Stimulated activated naive CD4-positive, alpha-beta T cell (primary cell): ENCODE results near the gene PLXNB2.
A peak's percentile ranks its signal among the peaks of the same experiment; 100 is the strongest.
"Not testable (repeated sequence)": the region's sequence is repeated elsewhere in the genome, so short reads cannot be mapped to it uniquely, and the experiment has no call there.

Experiments
- DNase-seq, 6 experiments: peaks; one replicate each; lab custom pipeline; 2025; lab: John Stamatoyannopoulos, UW

The PLXNB2 gene, protein sequence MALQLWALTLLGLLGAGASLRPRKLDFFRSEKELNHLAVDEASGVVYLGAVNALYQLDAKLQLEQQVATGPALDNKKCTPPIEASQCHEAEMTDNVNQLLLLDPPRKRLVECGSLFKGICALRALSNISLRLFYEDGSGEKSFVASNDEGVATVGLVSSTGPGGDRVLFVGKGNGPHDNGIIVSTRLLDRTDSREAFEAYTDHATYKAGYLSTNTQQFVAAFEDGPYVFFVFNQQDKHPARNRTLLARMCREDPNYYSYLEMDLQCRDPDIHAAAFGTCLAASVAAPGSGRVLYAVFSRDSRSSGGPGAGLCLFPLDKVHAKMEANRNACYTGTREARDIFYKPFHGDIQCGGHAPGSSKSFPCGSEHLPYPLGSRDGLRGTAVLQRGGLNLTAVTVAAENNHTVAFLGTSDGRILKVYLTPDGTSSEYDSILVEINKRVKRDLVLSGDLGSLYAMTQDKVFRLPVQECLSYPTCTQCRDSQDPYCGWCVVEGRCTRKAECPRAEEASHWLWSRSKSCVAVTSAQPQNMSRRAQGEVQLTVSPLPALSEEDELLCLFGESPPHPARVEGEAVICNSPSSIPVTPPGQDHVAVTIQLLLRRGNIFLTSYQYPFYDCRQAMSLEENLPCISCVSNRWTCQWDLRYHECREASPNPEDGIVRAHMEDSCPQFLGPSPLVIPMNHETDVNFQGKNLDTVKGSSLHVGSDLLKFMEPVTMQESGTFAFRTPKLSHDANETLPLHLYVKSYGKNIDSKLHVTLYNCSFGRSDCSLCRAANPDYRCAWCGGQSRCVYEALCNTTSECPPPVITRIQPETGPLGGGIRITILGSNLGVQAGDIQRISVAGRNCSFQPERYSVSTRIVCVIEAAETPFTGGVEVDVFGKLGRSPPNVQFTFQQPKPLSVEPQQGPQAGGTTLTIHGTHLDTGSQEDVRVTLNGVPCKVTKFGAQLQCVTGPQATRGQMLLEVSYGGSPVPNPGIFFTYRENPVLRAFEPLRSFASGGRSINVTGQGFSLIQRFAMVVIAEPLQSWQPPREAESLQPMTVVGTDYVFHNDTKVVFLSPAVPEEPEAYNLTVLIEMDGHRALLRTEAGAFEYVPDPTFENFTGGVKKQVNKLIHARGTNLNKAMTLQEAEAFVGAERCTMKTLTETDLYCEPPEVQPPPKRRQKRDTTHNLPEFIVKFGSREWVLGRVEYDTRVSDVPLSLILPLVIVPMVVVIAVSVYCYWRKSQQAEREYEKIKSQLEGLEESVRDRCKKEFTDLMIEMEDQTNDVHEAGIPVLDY (N-terminal part only)

DNA sequence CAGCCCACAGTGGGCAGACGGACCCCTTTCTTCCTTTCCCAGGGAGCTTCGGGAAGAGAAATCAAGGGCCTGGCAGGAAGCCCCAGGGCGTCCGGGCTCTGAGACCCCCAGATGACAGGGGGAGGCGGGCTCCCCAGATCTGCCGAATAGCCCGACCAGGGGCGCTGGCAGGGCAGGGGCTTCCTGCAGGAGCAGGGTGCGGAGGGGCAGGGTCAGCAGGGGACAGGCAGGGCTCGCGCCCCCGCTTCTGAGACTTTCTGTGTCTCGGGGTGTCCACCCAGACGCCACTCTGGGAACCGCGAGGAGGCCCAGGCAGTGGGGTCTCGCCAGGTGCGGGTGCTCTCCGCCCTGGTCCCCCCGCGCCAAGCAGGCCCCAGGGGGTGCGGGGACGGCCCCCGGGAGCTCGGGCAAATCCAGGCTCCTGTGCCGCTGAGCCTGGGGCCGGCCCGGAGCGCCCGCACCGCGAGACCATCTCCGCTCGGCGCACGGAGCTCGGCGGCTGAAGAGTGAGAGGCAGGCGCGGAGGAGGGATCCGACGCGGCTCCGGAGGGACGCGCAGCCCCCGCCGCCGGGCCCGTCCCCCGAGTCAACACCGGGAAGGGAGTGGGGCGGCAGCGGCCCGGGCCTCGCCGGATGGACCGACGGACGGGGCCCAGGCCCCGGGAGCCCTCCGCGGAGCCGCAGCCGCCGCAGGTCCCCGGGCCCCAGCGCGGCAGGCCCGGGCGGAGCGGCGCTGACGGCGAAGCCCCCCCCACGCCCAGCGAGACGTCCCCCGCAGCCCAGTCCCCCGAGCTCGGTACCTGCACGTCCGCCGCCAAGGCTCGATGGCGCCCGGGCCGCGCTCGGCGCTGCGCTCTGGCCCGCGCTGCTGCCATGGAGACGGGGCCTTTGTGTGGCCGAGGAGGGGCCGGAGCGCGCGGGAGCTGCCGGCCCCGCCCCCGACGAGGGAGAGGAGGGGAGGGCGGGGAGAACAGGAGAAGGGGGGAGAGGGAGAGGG is at the start of gene PLXNB2:
PLXNB2 (minus strand) TSS at position 894 of the 997 bp plus-strand sequence. CDS start 17,062 bp downstream, outside the sequence.
- peak in 2 of 6 experiments; percentile 13 to 15 for DNase-seq

DNA sequence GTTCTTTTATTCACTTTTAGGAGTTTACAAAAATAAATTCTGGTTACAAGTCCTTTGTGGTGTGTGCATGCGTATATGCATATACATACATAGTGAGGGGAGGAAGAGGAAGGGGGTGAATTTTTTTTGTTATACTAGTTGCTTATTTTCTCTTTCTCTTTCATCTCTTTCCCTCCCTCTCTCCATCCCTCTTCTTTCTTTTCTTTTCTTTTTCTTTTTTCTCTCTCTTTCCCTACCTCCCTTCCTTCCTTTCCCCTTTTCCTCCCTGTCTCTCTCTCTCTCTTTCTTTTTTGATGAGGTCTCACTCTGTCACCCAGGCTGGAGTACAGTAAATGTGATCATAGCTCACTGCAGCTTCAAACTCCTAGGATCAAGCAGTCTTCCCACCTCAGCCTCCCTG is 49.8 kb upstream of the PLXNB2 start:
- no peak for DNase-seq

DNA sequence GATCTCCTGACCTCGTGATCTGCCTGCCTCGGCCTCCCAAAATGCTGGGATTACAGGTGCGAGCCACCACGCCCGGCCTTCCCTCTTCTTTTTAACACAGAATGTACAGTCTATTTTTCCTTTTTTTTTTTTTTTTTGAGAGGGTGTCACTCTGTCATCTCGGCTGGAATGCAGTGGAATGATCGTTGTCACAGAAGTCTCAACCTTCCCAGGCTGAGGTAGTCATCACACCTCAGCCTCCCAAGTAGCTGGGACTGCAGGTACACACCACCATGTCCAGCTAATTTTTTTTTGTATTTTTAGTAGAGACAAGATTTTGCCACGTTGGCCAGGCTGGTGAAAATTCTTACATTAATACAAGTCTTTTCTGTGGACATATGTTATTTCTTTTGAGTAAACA is 48.7 kb upstream of the PLXNB2 start:
- DNase-seq = no peak

DNA sequence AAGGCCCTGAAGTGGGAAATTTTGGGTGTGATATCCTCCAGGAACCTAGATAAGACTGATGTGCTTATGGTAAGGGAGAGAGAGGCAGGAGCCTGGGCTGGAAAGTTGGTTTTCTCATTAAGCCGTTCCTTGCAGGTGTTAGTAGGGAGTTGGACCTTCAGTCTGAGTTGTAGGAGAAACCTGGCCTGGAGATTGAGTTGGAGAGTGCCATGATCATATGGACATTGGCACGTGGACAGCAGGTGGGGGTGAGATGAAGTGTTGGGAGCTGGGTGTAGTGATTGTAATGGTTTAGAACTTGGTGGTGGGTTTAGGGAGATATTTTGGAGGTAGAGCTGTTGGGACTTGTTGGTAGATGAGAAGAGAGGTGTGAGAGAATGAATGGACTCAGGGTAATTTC is 40.6 kb upstream of the PLXNB2 start:
- no peak for DNase-seq

DNA sequence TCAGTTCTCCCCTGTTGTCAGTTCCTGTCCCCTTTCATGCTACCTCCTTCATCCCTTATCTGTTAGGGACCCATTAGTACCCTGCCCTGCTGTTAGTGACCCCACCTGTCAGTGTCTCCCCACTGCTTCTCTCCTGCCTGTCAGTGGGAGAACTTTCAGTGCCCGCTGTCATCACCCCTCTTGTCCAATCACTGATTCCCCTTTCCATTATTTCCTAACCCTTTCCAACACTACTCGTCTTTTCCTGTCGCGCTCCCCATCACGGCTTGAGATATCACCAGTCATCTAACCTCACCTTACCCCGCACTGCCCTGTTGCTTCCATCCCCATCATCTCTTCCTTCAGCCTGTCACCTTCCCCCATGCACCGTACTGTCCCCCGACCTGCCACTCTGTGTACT is 39.7 kb upstream of the PLXNB2 start:
- no peak for DNase-seq

DNA sequence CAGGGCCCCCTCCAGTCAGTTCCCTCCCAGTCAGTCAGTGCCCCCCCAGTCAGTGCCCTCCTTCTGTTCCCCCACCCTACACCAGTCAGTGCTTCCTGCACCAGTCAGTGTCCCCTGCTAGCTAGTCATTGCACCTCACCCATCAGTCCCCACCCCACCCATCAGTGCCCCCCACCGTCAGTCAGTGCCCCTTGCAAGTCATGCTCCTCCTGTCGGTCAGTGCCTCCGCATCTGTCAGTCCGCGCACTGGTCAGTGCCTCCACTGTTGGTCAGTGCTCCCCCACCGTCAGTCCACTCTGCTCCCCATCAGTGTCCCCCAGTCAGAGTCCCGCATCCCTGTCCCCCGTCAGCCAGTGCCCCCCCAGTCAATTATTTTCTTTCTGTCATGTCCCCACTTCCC is 39.0 kb upstream of the PLXNB2 start:
- no peak for DNase-seq

DNA sequence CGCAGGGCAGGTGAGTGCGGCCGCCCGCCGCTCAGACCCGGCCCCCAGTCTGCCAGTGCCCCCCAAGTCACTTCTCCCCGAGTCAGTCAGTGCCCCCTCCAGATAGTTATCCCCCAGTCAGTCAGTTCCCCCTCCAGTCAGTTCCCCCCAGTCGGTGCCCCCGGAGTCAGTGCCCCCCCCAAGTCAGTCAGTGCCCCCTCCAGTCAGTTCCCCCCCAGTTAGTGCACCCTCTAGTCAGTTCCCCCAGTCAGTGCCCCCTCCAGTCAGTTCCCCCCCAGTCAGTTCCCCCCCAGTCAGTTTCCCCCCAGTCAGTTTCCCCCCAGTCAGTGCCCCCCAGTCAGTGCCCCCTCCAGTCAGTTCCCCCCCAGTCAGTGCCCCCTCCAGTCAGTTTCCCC is 36.1 kb upstream of the PLXNB2 start:
- DNase-seq = no peak

DNA sequence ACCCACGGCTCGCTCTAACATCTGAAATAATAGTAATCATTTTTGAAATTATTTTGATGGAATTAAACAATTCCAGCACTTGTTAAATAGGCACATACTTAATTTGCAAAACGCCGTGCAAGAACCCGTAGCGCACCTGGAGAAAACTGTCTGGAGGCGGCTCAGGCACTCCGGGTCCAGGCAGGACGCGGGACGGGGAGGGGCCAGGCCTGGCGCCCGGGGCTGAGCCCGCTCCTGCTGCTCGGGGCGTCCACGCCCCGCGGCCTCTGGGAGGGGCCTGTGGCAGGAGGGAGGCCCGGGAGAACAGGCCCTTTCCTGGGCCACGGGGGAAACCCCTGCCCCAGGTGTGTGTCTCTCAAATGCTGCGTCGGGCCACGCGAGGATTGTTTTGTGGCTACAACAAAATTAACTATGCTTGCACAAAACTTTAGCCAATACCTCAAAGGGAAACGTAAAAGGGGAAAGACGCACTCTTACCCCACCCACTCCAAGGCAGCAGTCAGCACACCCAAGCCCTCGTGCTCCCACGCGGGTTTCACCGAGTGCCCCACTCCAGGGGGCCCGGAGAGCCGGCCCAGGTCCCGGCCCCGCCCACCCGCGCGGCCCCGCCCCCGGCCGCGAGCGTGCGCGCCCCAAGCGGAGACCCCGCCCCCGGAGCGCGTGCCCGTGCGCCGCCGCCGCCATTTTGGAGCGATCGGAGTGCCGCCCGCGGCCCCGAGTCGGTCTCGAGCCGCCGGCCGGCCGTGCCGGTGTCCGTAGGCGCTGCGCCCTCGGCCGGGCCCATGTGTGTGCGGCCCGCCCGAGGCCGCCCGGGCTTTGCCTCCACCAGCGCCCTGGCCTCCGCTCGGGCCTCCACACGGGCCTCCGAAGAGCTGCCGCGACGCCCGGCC is 35.5 kb upstream of the PLXNB2 start, which contains the start of gene PPP6R2:
PPP6R2 (plus strand) TSS at position 677 of the 890 bp plus-strand sequence. CDS start 50,582 bp downstream, outside the sequence.
- peak; percentile 68 to 89 (median 86) for DNase-seq

DNA sequence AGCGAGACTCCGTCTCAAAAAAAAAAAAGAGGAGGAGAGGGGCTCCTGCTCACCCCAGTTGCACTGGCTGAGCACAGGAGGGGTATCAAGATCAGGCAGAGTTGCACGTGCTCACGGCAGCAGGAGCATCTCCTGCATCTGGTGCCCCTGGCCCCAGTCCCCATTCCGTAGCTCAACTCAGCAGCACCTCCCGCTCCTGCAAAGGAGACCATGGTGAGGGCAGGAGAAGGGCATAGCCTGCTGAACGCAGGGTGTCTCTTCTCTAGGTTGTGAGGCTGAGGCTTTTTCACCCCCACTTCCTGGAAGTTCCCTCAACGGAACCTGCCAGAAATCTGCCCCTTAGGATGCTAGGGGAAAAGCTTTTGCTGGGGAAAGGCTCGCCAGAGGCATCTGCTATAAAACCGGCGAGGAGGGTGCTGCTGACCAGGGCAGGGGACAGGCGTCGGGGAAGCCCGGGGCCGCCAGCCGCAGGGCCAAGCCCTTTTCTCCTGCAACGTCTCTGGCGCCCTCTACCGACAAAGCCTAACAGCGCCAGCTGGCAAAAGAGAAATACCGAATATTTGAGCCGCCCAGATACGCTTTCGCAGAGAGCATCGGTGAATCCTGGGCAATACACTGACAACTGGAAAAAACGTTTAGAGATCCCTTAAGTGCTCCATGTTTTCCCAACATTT is 34.7 kb upstream of the PLXNB2 start:
- peak; percentile 72 to 92 (median 80) for DNase-seq

DNA sequence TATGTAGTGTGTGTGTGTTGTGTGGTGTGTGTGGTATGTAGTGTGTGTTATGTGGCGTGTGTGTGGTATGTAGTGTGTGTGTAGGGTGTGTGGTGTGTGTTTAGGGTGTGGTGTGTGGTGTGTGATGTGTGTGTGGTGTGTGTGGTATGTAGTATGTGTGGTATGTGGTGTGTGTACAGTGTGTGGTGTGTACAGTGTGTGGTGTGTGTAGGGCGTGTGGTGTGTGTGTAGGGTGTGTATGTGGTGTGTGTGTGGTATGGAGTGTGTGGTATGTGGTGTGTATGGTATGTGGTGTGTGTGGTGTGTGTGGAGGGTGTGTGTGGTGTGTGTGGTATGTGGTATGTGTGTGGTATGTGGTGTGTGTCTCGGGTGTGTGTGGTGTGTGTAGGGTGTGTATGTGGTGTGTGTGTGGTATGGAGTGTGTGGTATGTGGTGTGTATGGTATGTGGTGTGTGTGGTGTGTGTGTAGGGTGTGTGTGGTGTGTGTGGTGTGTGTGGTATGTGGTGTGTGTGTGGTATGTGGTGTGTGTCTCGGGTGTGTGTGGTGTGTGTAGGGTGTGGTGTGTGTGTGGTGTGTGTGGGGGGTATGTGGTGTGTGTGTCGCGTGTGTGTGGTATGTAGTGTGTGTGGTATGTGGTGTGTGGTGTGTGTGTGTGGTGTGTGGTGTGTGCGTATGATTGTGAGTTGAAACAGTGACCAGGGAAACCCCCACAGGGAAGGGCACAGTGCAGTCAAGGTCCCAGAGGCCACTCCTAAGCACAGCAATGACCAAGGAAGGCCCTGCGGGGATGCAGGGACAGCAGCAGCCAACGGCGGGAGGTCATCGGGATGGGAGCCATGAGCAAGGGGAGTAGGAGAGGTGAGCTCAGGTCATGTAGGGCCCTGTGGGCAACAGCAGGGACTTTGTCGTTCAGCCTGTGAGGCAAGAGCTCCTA is 32.8 kb upstream of the PLXNB2 start:
- no peak for DNase-seq

DNA sequence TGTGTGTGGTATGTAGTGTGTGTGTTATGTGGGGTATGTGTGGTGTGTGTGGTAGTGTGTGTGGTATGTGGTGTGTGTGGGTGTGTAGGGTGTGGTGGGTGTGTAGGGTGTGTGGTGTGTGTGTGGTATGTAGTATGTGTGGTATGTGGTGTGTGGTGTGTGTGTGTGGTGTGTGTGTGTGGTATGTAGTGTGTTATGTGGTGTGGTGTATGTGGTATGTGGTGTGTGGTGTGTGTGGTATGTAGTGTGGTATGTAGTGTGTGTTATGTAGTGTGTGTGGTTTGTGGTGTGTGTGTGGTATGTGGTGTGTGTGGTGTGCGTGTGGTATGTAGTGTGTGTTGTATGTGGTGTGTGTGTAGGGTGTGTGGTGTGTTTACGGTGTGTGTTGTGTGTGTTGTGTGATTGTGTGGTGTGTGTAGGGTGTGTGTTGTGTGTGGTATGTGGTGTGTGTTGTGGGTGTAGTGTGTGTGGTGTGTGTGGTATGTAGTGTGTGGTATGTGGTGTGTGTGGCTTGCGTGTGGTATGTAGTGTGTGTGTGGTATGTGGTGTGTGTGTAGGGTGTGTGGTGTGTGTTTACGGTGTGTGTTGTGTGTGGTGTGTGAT is 31.5 kb upstream of the PLXNB2 start:
- DNase-seq = no peak

DNA sequence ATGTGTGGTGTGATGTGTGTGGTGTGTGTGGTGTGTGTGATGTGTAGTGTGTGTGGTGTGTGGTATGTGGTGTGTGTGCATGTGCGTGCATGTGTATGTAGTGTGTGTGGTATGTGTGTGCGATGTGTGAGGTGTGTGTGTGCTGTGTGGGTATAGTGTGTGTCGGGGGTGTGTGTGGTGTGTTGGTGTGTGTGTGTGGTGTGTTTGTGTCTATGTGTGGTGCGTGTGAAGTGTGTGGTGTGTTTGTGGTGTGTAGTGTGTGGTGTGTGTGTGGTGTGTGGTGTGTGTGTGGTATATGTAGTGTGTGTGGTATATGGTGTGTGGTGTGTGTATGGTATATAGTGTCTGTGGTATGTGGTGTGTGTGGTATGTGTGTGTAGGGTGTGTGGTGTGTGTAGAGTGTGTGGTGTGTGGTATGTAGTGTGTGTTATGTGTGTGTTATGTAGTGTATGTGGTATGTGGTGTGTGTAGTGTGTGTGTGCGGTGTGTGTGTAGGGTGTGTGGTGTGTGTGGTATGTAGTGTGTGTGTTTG is 30.7 kb upstream of the PLXNB2 start:
- DNase-seq = no peak

DNA sequence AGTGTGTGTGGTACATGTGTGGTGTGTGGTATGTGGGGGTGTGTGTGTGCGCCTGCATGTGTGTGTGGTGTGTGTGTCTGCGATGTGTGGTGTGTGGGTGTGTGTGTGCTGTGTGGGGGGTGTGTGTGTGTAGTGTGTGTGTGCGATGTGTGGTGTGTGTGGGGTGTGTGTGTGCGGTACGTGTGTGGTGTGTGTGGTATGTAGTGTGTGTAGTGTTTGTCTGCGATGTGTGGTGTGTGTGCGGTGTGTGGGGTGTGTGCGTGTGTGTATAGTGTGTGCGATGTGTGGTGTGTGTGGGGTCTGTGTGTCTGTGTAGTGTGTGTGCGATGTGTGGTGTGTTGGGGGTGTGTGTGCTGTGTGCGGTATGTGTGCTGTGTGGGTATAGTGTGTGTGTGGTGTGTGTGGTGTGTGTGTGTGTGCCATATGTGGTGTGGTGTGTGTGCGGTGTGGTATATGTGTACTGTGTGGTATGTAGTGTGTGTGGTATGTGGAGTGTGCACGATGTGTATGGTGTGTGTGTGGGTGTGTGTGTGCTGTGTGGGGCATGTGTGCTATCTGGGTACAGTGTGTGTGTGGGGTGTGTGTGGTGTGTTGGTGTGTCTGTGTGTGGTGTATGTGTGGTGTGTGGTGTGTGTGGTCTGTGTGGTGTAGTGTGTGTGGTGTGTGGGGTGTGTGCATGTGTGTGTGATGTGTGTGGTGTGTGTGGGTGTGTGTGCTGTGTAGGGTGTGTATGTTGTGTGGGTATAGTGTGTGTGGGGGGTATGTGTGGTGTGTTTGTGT is 30.0 kb upstream of the PLXNB2 start:
- no peak for DNase-seq

DNA sequence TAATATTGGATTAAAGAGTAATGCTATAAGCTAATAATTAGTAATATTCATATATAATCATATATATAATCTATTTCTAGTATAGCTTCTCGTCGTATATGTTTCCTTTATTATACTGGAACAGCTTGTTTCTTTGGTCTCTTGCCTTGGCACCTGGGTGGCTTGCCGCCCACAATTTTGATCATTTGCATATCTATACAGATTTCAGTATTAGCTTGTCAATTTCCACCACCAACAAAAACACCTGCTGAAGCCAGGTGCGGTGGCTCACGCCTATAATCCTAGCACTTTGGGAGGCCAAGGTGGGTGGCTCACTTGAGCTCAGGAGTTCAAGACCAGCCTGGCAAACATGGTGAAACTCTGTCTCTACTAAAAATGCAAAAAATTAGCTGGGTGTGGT is 27.0 kb upstream of the PLXNB2 start:
- not testable (repeated sequence) for DNase-seq

DNA sequence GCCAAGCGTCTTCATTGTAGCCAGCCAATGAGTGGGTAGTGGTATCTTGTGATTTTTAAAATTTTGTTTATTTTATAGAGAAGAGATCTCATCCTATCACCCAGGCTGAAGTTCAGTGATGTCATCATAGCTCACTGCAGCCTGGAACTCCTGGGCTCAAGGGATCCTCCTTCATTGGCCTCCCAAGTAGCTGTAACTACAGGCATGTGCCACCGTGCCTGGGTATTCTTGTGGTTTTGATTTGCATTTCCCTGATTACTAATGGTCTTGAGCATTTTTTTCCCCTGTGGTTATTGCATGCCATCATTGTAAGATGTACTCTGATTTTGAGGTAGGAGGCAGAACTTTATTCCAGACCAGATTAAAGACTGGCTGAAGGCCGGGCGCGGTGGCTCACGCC is 21.8 kb upstream of the PLXNB2 start:
- no peak for DNase-seq

DNA sequence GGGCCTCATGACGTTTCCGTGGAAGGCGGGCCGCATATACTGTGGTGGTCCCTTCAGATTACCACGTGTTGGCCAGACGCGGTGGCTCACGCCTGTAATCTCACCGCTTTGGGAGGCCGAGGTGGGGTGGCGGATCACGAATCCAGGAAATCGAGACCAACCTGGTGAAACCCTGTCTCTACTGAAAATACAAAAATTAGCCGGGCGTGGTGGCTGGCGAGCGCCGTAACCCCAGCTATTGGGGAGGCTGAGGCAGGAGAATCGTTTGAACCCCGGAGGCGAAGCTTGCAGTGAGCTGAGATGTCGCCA is 20.2 kb upstream of the PLXNB2 start:
- no peak for DNase-seq
